VCaP (cell line): Measurements from ENCODE around the gene WNT9B.

Source experiments
- H3K27ac ChIP-seq: fragments of 450-650 bp; 2 replicates; pipeline ENCODE4 v1.5.1; 2017
- TF ChIP-seq, protein P1 (sequence below): fragments of 450-650 bp; conservative IDR thresholded peaks from 2 replicates; pipeline ENCODE4 v1.5.1; 2017; ENCODE audit warnings: mild to moderate bottlenecking, moderate library complexity

Gene WNT9B

GRCh38 chr17:46929413-46929812 is 78.0 kb downstream of the WNT9B start:
- TF ChIP-seq, protein P1, sequence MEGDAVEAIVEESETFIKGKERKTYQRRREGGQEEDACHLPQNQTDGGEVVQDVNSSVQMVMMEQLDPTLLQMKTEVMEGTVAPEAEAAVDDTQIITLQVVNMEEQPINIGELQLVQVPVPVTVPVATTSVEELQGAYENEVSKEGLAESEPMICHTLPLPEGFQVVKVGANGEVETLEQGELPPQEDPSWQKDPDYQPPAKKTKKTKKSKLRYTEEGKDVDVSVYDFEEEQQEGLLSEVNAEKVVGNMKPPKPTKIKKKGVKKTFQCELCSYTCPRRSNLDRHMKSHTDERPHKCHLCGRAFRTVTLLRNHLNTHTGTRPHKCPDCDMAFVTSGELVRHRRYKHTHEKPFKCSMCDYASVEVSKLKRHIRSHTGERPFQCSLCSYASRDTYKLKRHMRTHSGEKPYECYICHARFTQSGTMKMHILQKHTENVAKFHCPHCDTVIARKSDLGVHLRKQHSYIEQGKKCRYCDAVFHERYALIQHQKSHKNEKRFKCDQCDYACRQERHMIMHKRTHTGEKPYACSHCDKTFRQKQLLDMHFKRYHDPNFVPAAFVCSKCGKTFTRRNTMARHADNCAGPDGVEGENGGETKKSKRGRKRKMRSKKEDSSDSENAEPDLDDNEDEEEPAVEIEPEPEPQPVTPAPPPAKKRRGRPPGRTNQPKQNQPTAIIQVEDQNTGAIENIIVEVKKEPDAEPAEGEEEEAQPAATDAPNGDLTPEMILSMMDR, result no peak
- H3K27ac ChIP-seq, result no peak overlapping the region

DNA sequence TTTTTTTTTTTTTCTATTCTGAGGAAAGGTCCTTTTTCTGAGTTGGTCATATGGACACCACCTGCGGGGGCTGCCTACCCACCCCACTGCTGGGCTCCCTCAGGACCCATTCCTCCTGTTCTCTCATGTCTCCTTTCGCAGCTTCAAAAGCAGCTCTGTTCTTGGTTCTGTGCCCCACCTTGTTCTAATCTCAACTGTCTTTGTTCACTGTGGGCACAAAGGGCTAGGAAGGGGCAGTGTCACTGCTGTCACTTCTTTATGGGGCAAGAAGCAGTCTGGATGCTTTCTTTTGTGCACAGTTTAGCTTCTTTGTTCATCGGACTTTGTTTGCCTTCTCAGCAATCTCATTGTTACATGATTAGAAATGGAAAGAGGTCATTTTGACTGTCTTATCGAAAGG is 78.7 kb downstream of the WNT9B start:
- TF ChIP-seq, protein P1, result no peak
- no peak overlapping the region for H3K27ac ChIP-seq

DNA sequence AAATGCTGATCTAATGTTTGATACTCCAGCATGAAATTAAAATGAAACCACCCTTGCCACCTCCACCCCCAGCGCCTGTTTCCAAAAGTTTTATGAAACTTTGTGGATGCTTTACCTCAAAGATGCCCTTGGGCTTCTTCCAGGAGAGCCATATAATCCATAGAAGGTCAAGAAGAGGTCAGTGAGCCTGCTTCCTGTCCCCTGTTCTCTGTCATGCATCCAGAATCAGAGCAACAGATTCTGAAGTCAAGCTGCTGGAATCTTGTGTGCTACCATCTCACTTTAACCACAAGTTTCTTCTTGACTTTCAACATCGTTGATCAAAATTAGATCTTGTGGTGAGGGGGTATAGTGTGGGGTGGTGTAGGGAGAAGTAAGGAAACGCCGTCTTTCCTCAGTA is 80.2 kb downstream of the WNT9B start:
- no peak overlapping the region for H3K27ac ChIP-seq
- TF ChIP-seq, protein P1, result no peak

DNA sequence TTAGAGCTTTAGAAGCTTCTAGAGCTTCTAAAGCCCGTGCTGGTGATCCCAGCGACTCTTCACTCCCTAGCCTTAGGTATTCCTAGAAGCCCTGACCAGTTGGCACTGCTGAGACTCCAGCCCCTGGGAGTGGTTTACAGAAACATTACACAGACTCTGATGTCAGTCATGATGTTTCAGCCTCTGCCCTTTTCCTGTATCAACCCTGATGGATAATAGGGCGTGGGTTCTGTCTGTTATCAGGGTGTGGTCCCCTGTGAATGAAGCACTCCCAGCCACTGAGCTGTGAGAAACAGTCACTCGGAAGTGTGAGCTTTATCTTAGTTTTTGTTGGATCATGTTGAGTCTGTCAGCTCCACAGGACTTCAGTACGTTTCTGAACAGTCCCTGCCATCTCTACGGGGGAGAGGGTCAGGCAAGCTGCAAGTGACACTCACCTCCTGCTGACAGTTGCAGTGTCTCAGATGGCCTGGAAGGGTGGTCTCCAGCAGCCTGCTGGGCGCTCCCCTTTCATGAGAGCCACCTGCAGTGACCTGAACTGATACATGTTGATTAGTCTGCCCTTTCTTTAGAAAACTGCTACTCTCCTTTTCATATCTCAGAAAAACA is 84.4 kb downstream of the WNT9B start:
- H3K27ac ChIP-seq, result no peak overlapping the region
- TF ChIP-seq, protein P1, result no peak
